IMR-90 (cell line): ENCODE measurements around the gene AUTS2. TPM values are rescaled to one million over a fixed set of nuclear protein-coding genes. Genes with fewer than 3 reads are reported as not detected.

Experiments used
- ATAC-seq: fragments of 200-7000 bp; cut with Tn5 transposase; 2 replicates; pipeline ENCODE4 v1.9.1; 2020; ENCODE audit warnings: low read depth, mild to moderate bottlenecking, moderate library complexity
- BruUV-seq: library from RNA; stranded (reverse); fragments of 400-500 nt; replicated peaks from 2 replicates; lab custom pipeline; 2021; lab: Mats Ljungman, UMichigan
- CTCF ChIA-PET: fragments of 300-600 bp; formaldehyde crosslinking; extraction: SDS; loops from one replicate; lab custom pipeline; 2021; ENCODE audit warnings: antibody characterized with exemption; lab: Yijun Ruan, JAX
- POLR2A ChIA-PET: fragments of 300-600 bp; sonication (Branson Sonifier 250); formaldehyde crosslinking; loops from one replicate; lab custom pipeline; 2022; ENCODE audit warnings: antibody characterized with exemption; ENCODE audit not compliant: unreplicated experiment; lab: Charles Lee
- DNase-seq: peaks from one replicate; pipeline ENCODE4 v3.0.0; 2013
- H2AFZ ChIP-seq: replicated peaks from 2 replicates; pipeline ENCODE3; 2013; ENCODE audit warnings: low read length, mild to moderate bottlenecking; ENCODE audit not compliant: poor library complexity
- H2AK5ac ChIP-seq: 2 replicates; pipeline ENCODE4 v1.6.1; 2013; ENCODE audit warnings: low read depth, low read length, inconsistent platforms
- H2AK9ac ChIP-seq: replicated peaks from 2 replicates; pipeline ENCODE3; 2013; ENCODE audit warnings: mild to moderate bottlenecking, low read depth, low read length, moderate library complexity; ENCODE audit not compliant: poor library complexity
- H2BK120ac ChIP-seq: 2 replicates; pipeline ENCODE4 v1.6.1; 2013; ENCODE audit warnings: low read depth, low read length, inconsistent platforms
- H2BK15ac ChIP-seq: 3 replicates; pipeline ENCODE4 v1.6.1; 2013; ENCODE audit warnings: low read depth, low read length, inconsistent platforms
- H2BK20ac ChIP-seq: 2 replicates; pipeline ENCODE4 v1.6.1; 2013; ENCODE audit warnings: low read depth, mild to moderate bottlenecking, inconsistent platforms, low read length, moderate library complexity
- H2BK5ac ChIP-seq: 2 replicates; pipeline ENCODE4 v1.6.1; 2013; ENCODE audit warnings: mild to moderate bottlenecking, low read depth, low read length, inconsistent platforms; ENCODE audit not compliant: poor library complexity, severe bottlenecking
- H3K14ac ChIP-seq: replicated peaks from 2 replicates; pipeline ENCODE4 v1.6.1; 2013; ENCODE audit warnings: low read depth, low read length, inconsistent platforms
- H3K18ac ChIP-seq: 2 replicates; pipeline ENCODE4 v1.6.1; 2013; ENCODE audit warnings: low read depth, low read length, control low read depth
- H3K23ac ChIP-seq: 2 replicates; pipeline ENCODE4 v1.6.1; 2013; ENCODE audit warnings: low read depth, low read length, inconsistent platforms
- H3K27ac ChIP-seq: 2 replicates; pipeline ENCODE4 v1.5.1; 2013; ENCODE audit warnings: mild to moderate bottlenecking, control low read depth, low read length; ENCODE audit not compliant: insufficient read depth
- H3K27me3 ChIP-seq: 2 replicates; pipeline ENCODE4 v1.6.1; 2013; ENCODE audit warnings: low read length; ENCODE audit not compliant: control insufficient read depth, insufficient read depth
- H3K36me3 ChIP-seq: 2 replicates; pipeline ENCODE4 v1.6.1; 2013; ENCODE audit warnings: low read length, mixed read lengths; ENCODE audit not compliant: control insufficient read depth, insufficient read depth
- H3K4ac ChIP-seq: 2 replicates; pipeline ENCODE4 v1.6.1; 2013; ENCODE audit warnings: low read depth, low read length, inconsistent platforms
- H3K4me1 ChIP-seq: 2 replicates; pipeline ENCODE4 v1.6.1; 2013; ENCODE audit warnings: low read length, mixed read lengths; ENCODE audit not compliant: control insufficient read depth, insufficient read depth
- H3K4me2 ChIP-seq: 2 replicates; pipeline ENCODE4 v1.6.1; 2013; ENCODE audit warnings: low read depth, mild to moderate bottlenecking, control low read depth, low read length, moderate library complexity
- H3K4me3 ChIP-seq: 2 replicates; pipeline ENCODE4 v1.5.1; 2013; ENCODE audit warnings: low read depth, mild to moderate bottlenecking, control low read depth, low read length, moderate library complexity; ENCODE audit not compliant: insufficient read depth
- H3K56ac ChIP-seq: 2 replicates; pipeline ENCODE4 v1.6.1; 2013; ENCODE audit warnings: low read length, inconsistent platforms; ENCODE audit not compliant: insufficient read depth; ENCODE audit errors: extremely low read depth
- H3K79me1 ChIP-seq, 2 experiments: 2 replicates each; pipeline ENCODE4 v1.6.1; 2013; ENCODE audit warnings: low read length in 2 of 2, inconsistent platforms in 1 of 2, low read depth in 1 of 2
- H3K9ac ChIP-seq: 2 replicates; pipeline ENCODE4 v1.6.1; 2013; ENCODE audit warnings: low read depth, low read length, control low read depth
- H3K9me1 ChIP-seq: 2 replicates; pipeline ENCODE4 v1.6.1; 2013; ENCODE audit warnings: low read length, inconsistent platforms; ENCODE audit not compliant: insufficient read depth
- H3K9me3 ChIP-seq: 2 replicates; pipeline ENCODE4 v1.6.1; 2013; ENCODE audit warnings: low read length; ENCODE audit not compliant: control insufficient read depth, insufficient read depth
- H4K20me1 ChIP-seq: 2 replicates; pipeline ENCODE4 v1.6.1; 2013; ENCODE audit warnings: low read length, inconsistent platforms; ENCODE audit not compliant: insufficient read depth
- H4K5ac ChIP-seq: 2 replicates; pipeline ENCODE4 v1.6.1; 2013; ENCODE audit warnings: mild to moderate bottlenecking, low read depth, low read length, control low read depth
- H4K8ac ChIP-seq, 2 experiments: 2 replicates each; pipeline ENCODE4 v1.6.1; 2013; ENCODE audit warnings: low read depth in 2 of 2, low read length in 2 of 2, control low read depth in 1 of 2, inconsistent platforms in 1 of 2
- H4K91ac ChIP-seq: 2 replicates; pipeline ENCODE4 v1.6.1; 2013; ENCODE audit warnings: low read depth, low read length, inconsistent platforms; ENCODE audit not compliant: insufficient read depth
- BHLHE40 ChIP-seq: fragments of 150-350 bp; IDR thresholded peaks from 2 replicates; pipeline ENCODE4 v1.6.1; 2016; ENCODE audit warnings: mild to moderate bottlenecking, low read depth, low read length
- CEBPB ChIP-seq: IDR thresholded peaks from 2 replicates; pipeline ENCODE4 v1.6.1; 2012; ENCODE audit warnings: low read depth, low read length, improper control_type of control experiment
- CTCF ChIP-seq: conservative IDR thresholded peaks from 2 replicates; pipeline ENCODE4 v1.5.1; 2012; ENCODE audit warnings: mild to moderate bottlenecking, low read depth, low read length, improper control_type of control experiment
- MAZ ChIP-seq: IDR thresholded peaks from 2 replicates; pipeline ENCODE4 v1.6.1; 2012; ENCODE audit warnings: low read depth, mild to moderate bottlenecking, low read length, improper control_type of control experiment, moderate library complexity, borderline replicate concordance
- NFE2L2 ChIP-seq: fragments of 150-350 bp; IDR thresholded peaks from 2 replicates; pipeline ENCODE4 v1.6.1; 2016; ENCODE audit warnings: low read depth, mild to moderate bottlenecking, low read length
- RAD21 ChIP-seq: IDR thresholded peaks from 2 replicates; pipeline ENCODE4 v1.6.1; 2012; ENCODE audit warnings: low read length, improper control_type of control experiment
- WGBS, 2 experiments: methylation state at CpG; one replicate each; pipeline versions ENCODE4 v1.1.5 to v1.1.7; 2013; ENCODE audit warnings: missing lambda C conversion rate in 2 of 2; ENCODE audit not compliant: insufficient read length in 1 of 2; ENCODE audit errors: extremely low coverage in 2 of 2; 5-methylcytosine and 5-hydroxymethylcytosine counted together
- dilution Hi-C: fragments of 300-500 bp; cut with HindIII; formaldehyde crosslinking; loops from one replicate; pipeline ENCODE4 v1.14.3; 2018; ENCODE audit warnings: low sequenced_read_pairs; ENCODE audit not compliant: unreplicated experiment
- in situ Hi-C: fragments of 300-500 bp; cut with MboI; formaldehyde crosslinking; loops from 3 replicates; pipeline ENCODE4 v1.14.3; 2019; ENCODE audit warnings: low sequenced_read_pairs, inconsistent platforms, mixed read lengths
- intact Hi-C: fragments of 100-400 bp; cut with micrococcal nuclease; formaldehyde crosslinking; loops from 2 replicates; pipeline ENCODE4 v1.10.0; 2022
- polyA plus RNA-seq, 3 experiments: library from polyadenylated mRNA; depleted of rRNA; stranded (reverse); fragments of >200 nt; gene quantifications; 2 replicates each; pipeline ENCODE4 v1.2.3, GENCODE V29; 2012; ENCODE audit warnings: low replicate concordance in 1 of 3
- total RNA-seq: library from RNA; depleted of rRNA; stranded (reverse); fragments of >200 nt; gene quantifications from 2 replicates; pipeline ENCODE4 v1.2.3, GENCODE V29; 2012

Gene AUTS2
- total and polyA plus RNA-seq, 2 of the 4 experiments (the other 2 are of a cell fraction) = 0.90 to 3.0 TPM

- intact Hi-C loops (no loop called here), dilution Hi-C loops (no loop called here), in situ Hi-C loops (no loop called here)
- Histone ChIP-seq H4K5ac (no peak overlapping the region), H2BK15ac (no peak overlapping the region), H2BK120ac (no peak overlapping the region), H3K4me2 (no peak overlapping the region), H3K79me1 (no peaks in the 10 kb centered on the region), H3K56ac (no peak overlapping the region), H2BK20ac (no peak overlapping the region), H2AK5ac (no peak overlapping the region), H3K9me3 (no peaks in the 10 kb centered on the region), H3K9me1 (no peaks in the 10 kb centered on the region), H4K8ac (no peak overlapping the region), H2AFZ (no peak overlapping the region), H3K9ac (no peak overlapping the region), H3K4me1 (no peaks in the 10 kb centered on the region), H3K4ac (no peak overlapping the region), H3K27ac (no peak overlapping the region), H3K27me3 (no peaks in the 10 kb centered on the region), H3K36me3 (no peaks in the 10 kb centered on the region), H3K14ac (no peak overlapping the region), H2AK9ac (no peak overlapping the region), H3K4me3 (no peak overlapping the region), H2BK5ac (no peak overlapping the region), H4K20me1 (no peaks in the 10 kb centered on the region), H3K18ac (no peak overlapping the region), H3K23ac (no peak overlapping the region), H4K91ac (no peak overlapping the region)
- no CpG with 5 or more reads among the region's 6 CpGs for WGBS, 2 experiments
- POLR2A ChIA-PET = no interaction called here
- CTCF ChIA-PET = no interaction called here
- no peak for ATAC-seq
- BruUV-seq = no TSS peak
- no peak for TF ChIP-seq BHLHE40
- no peak for TF ChIP-seq MAZ
- no peak for TF ChIP-seq NFE2L2
- no peak for TF ChIP-seq CTCF
- no peak for TF ChIP-seq RAD21
- TF ChIP-seq CEBPB = no peak
- no peak for DNase-seq
Observed at GRCh38 chr7:69889338-69889975, 291.2 kb downstream of the AUTS2 start.
